Fibroblast of mammary gland (primary cell): ENCODE measurements around the gene GPR65.

Experiments used
- DNase-seq: peaks from one replicate; pipeline ENCODE4 v3.0.0-alpha.2; 2010; ENCODE audit warnings: low read depth
- H3K4me3 ChIP-seq: 2 replicates; pipeline ENCODE4 v1.5.1; 2011; ENCODE audit warnings: low read depth, mild to moderate bottlenecking, low read length, moderate library complexity; ENCODE audit not compliant: control insufficient read depth
- CTCF ChIP-seq: conservative IDR thresholded peaks from 2 replicates; pipeline ENCODE4 v1.5.1; 2011; ENCODE audit warnings: low read depth, low read length, inconsistent platforms; ENCODE audit not compliant: control insufficient read depth, insufficient read depth

The GPR65 gene

GRCh38 chr14:88043529-88044443 lies 38.9 kb downstream of the GPR65 start:
- no peak overlapping the region for H3K4me3 ChIP-seq
- TF ChIP-seq CTCF = no peak
- DNase-seq = peak; percentile 4

GRCh38 chr14:88044444-88044758 lies 39.5 kb downstream of the GPR65 start:
- no peak for DNase-seq
- no peak for TF ChIP-seq CTCF
- H3K4me3 ChIP-seq = no peak overlapping the region

GRCh38 chr14:88044776-88045446 lies 40.0 kb downstream of the GPR65 start:
- TF ChIP-seq CTCF = no peak
- no peak overlapping the region for H3K4me3 ChIP-seq
- no peak for DNase-seq

GRCh38 chr14:88045705-88046104 lies 40.8 kb downstream of the GPR65 start:
- H3K4me3 ChIP-seq = no peak overlapping the region
- DNase-seq = no peak
- no peak for TF ChIP-seq CTCF

- TF ChIP-seq CTCF = no peak
- no peak for DNase-seq
- no peak overlapping the region for H3K4me3 ChIP-seq
These were observed 43.4 kb downstream of the GPR65 start for GRCh38 chr14:88048351-88048750.

- no peak for DNase-seq
- H3K4me3 ChIP-seq = no peak overlapping the region
- TF ChIP-seq CTCF = no peak
These were observed 44.3 kb downstream of the GPR65 start for GRCh38 chr14:88049266-88049665.
